OCI-LY3 (cell line): Measurements from ENCODE around the gene MAGI2.

ENCODE experiments used
- H2AFZ ChIP-seq: fragments of 200-600, 300-600 bp; shearing (Covaris generic); 2 replicates; pipeline ENCODE4 v1.6.0; 2014; ENCODE audit warnings: antibody characterized with exemption, low read depth, low read length
- H3K27ac ChIP-seq: fragments of 200-600, 300-600 bp; sonication (generic); 2 replicates; pipeline ENCODE4 v1.5.1; 2014; ENCODE audit warnings: mild to moderate bottlenecking, low read length, moderate library complexity, mixed read lengths
- H3K27me3 ChIP-seq: fragments of 200-600, 300-600 bp; sonication (generic); 2 replicates; pipeline ENCODE4 v1.6.1; 2014; ENCODE audit warnings: low read depth, low read length, mixed read lengths
- H3K36me3 ChIP-seq: fragments of 200-600, 300-600 bp; sonication (generic); replicated peaks from 2 replicates; pipeline ENCODE3; 2014; ENCODE audit warnings: low read depth, low read length, mixed read lengths
- H3K4me1 ChIP-seq: fragments of 300-600, 200-600 bp; sonication (generic); 2 replicates; pipeline ENCODE4 v1.6.1; 2014; ENCODE audit warnings: low read length, mixed read lengths
- H3K4me2 ChIP-seq: fragments of 200-600, 300-600 bp; sonication (generic); 2 replicates; pipeline ENCODE4 v1.6.1; 2014; ENCODE audit warnings: low read length, mixed read lengths
- H3K4me3 ChIP-seq: fragments of 300-600, 200-600 bp; sonication (generic); 2 replicates; pipeline ENCODE4 v1.5.1; 2014; ENCODE audit warnings: antibody characterized with exemption, mild to moderate bottlenecking, low read length, moderate library complexity
- H3K79me2 ChIP-seq: fragments of 300-600, 200-600 bp; shearing (Covaris generic); 2 replicates; pipeline ENCODE4 v1.6.1; 2014; ENCODE audit warnings: mild to moderate bottlenecking, low read length, mixed read lengths
- H3K9ac ChIP-seq: fragments of 300-600, 200-600 bp; shearing (Covaris generic); 2 replicates; pipeline ENCODE4 v1.6.0; 2014; ENCODE audit warnings: mild to moderate bottlenecking, low read length, moderate library complexity
- H3K9me3 ChIP-seq: fragments of 200-600, 300-600 bp; shearing (Covaris generic); 2 replicates; pipeline ENCODE4 v1.6.1; 2014; ENCODE audit warnings: low read length, mixed read lengths; ENCODE audit not compliant: insufficient read depth
- H4K20me1 ChIP-seq: fragments of 200-600, 300-600 bp; sonication (generic); 2 replicates; pipeline ENCODE4 v1.6.1; 2016; ENCODE audit warnings: low read length, mixed read lengths; ENCODE audit not compliant: insufficient read depth
- EZH2phosphoT487 ChIP-seq: fragments of 200-600 bp; shearing (Covaris generic); IDR thresholded peaks from 2 replicates; pipeline ENCODE4 v1.6.1; 2018; ENCODE audit warnings: antibody characterized with exemption, mixed run types, low read depth
- TF ChIP-seq, protein P1 (sequence below): fragments of 200-600, 300-600 bp; sonication (generic); IDR thresholded peaks from 2 replicates; pipeline ENCODE4 v1.5.1; 2014; ENCODE audit warnings: antibody characterized with exemption, low read length, low read depth

The MAGI2 gene

DNA sequence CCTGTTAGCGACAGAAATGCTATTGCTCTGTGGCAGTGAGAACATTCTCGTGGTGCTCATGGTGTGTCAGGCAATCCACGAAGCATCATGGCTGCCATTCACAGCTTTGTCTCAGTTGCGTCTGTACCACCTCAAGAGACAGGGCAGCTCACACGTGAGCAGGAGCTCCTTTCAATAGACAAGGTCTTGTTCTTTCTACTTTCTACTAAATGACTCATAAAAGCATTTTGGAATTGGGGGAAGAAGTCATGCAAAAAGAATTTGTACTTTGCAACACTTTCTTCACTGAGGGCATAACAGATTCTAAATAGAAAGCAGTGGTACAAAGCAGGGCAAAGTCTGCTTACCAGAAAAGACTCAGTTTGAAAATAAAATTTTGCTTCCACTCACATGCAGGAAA, 1016.3 kb downstream of the MAGI2 start:
- Histone ChIP-seq H2AFZ (no peak overlapping the region), H3K4me1 (no peaks in the 10 kb centered on the region), H3K9me3 (no peaks in the 10 kb centered on the region), H3K4me3 (no peak overlapping the region), H3K4me2 (no peak overlapping the region), H3K36me3 (no peaks in the 10 kb centered on the region), H3K79me2 (no peaks in the 10 kb centered on the region), H3K9ac (no peak overlapping the region), H3K27ac (no peak overlapping the region), H4K20me1 (no peaks in the 10 kb centered on the region), H3K27me3 (no peaks in the 10 kb centered on the region)
- no peak for TF ChIP-seq EZH2phosphoT487

DNA sequence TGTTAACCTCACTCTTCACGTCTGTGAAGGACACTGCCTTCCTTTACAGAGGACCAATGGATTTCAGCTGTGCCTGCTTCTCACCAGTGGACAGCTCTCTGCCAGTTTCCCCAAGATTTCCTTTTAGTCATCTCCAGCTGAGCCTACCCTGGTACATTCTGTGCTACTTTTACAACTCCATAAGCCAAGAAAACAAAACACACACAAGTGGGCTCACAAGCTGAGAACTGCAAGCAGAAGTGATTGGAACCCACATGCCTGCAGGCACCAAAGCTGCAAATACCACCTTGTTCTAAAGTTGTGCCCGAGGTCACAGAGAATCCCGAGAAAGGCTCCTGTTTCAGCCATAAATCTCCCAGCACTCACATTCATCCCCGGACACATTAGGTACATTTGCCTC, 1018.1 kb downstream of the MAGI2 start:
- Histone ChIP-seq H3K4me3 (no peak overlapping the region), H3K4me1 (no peaks in the 10 kb centered on the region), H3K9ac (no peak overlapping the region), H3K9me3 (no peaks in the 10 kb centered on the region), H3K36me3 (no peaks in the 10 kb centered on the region), H4K20me1 (no peaks in the 10 kb centered on the region), H3K27ac (no peak overlapping the region), H2AFZ (no peak overlapping the region), H3K79me2 (no peaks in the 10 kb centered on the region), H3K4me2 (no peak overlapping the region), H3K27me3 (no peaks in the 10 kb centered on the region)
- TF ChIP-seq, protein P1, sequence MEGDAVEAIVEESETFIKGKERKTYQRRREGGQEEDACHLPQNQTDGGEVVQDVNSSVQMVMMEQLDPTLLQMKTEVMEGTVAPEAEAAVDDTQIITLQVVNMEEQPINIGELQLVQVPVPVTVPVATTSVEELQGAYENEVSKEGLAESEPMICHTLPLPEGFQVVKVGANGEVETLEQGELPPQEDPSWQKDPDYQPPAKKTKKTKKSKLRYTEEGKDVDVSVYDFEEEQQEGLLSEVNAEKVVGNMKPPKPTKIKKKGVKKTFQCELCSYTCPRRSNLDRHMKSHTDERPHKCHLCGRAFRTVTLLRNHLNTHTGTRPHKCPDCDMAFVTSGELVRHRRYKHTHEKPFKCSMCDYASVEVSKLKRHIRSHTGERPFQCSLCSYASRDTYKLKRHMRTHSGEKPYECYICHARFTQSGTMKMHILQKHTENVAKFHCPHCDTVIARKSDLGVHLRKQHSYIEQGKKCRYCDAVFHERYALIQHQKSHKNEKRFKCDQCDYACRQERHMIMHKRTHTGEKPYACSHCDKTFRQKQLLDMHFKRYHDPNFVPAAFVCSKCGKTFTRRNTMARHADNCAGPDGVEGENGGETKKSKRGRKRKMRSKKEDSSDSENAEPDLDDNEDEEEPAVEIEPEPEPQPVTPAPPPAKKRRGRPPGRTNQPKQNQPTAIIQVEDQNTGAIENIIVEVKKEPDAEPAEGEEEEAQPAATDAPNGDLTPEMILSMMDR: no peak
- TF ChIP-seq EZH2phosphoT487: no peak

DNA sequence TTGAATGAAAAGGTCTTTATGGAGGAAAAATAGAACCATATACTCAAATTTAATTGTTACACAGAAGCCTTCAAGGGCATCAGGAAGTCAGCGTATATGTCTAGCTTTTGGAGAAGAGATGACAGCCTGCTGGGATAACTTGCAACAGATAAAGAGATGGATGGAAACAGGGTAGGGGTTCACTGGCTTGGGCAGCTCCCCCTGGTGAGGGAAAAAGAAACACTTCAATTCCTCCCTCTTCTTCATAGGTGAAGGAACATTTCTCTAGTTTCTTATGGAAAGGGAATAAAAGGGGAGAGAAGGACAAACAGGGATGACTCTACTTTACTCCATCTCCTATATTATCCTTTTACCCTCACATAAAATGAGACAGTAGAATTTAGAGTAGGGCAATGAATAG, 1019.2 kb downstream of the MAGI2 start:
- H3K27me3 ChIP-seq: no peaks in the 10 kb centered on the region
- H3K9ac ChIP-seq: no peak overlapping the region
- no peak for TF ChIP-seq EZH2phosphoT487
- TF ChIP-seq, protein P1: no peak
- H3K4me1 ChIP-seq: no peaks in the 10 kb centered on the region
- no peaks in the 10 kb centered on the region for H3K9me3 ChIP-seq
- no peaks in the 10 kb centered on the region for H4K20me1 ChIP-seq
- H2AFZ ChIP-seq: no peak overlapping the region
- no peak overlapping the region for H3K27ac ChIP-seq
- no peaks in the 10 kb centered on the region for H3K79me2 ChIP-seq
- no peak overlapping the region for H3K4me3 ChIP-seq
- H3K4me2 ChIP-seq: no peak overlapping the region
- H3K36me3 ChIP-seq: no peaks in the 10 kb centered on the region

DNA sequence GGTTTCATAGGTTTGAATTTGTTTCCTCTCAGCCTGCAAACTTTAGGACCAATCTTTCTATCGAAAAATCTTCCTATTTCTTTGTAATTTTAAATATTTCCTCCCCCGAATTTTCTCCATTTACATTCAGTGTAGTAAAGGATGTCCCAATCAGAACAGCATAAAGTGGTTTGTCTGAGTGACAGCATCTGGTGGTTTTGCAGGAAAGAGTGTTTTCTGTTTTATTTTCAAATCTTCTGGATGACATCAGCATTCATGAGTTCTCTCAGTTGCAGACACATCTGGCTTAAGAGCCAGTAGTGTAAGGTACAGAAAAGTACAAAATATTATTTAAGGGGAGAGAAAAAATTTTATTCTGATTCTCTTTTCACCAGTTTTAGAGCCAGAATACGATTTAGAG, 1020.0 kb downstream of the MAGI2 start:
- Histone ChIP-seq H3K27ac (no peak overlapping the region), H3K79me2 (no peaks in the 10 kb centered on the region), H3K4me2 (no peak overlapping the region), H3K36me3 (no peaks in the 10 kb centered on the region), H3K4me1 (no peaks in the 10 kb centered on the region), H2AFZ (no peak overlapping the region), H4K20me1 (no peaks in the 10 kb centered on the region), H3K9ac (no peak overlapping the region), H3K27me3 (no peaks in the 10 kb centered on the region), H3K9me3 (no peaks in the 10 kb centered on the region), H3K4me3 (no peak overlapping the region)
- no peak for TF ChIP-seq EZH2phosphoT487
- TF ChIP-seq, protein P1: no peak

DNA sequence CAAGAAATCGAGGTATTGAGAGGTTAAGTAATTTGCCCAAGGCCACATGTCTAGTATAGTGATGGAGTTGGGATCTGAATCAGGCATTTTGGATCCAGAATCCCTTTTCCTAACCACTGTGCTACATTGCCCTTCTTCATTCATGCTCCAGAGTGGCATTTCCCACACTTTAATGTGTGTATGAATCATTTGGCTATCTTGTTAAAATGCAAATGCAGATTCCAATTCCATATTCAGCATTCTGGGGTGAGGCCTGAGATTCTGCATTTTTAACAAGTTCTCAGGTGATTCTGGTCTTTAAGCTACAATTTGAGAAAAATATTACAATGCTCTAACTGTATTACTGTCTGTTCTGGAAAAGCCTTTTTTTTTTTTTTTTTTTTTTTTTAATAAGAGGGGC, 1023.6 kb downstream of the MAGI2 start:
- Histone ChIP-seq H3K27ac (no peak overlapping the region), H3K36me3 (no peaks in the 10 kb centered on the region), H4K20me1 (no peaks in the 10 kb centered on the region), H3K9ac (no peak overlapping the region), H3K27me3 (no peaks in the 10 kb centered on the region), H3K4me2 (no peak overlapping the region), H3K4me1 (no peaks in the 10 kb centered on the region), H3K9me3 (no peaks in the 10 kb centered on the region), H3K79me2 (no peaks in the 10 kb centered on the region), H2AFZ (no peak overlapping the region), H3K4me3 (no peak overlapping the region)
- TF ChIP-seq, protein P1: no peak
- no peak for TF ChIP-seq EZH2phosphoT487
